Endothelial cell of umbilical vein (primary cell): Measurements from ENCODE around the gene ZNHIT2. TPM values are rescaled to one million over a fixed set of nuclear protein-coding genes. Genes with fewer than 3 reads are reported as not detected.

Experiments
- BruUV-seq: library from RNA; stranded (reverse); fragments of 400-500 nt; replicated peaks from 2 replicates; lab custom pipeline; 2021; lab: Mats Ljungman, UMichigan
- CTCF ChIA-PET: fragments of 300-600, 350-600 bp; sonication (Branson Sonifier 250); formaldehyde crosslinking; loops from one replicate; lab custom pipeline; 2021; ENCODE audit warnings: antibody characterized with exemption, inconsistent platforms; lab: Charles Lee
- POLR2A ChIA-PET: fragments of 300-600, 350-600 bp; sonication (Branson Sonifier 250); formaldehyde crosslinking; loops from one replicate; lab custom pipeline; 2021; ENCODE audit warnings: antibody characterized with exemption, inconsistent platforms; lab: Charles Lee
- DNase-seq: peaks from one replicate; pipeline ENCODE4 v3.0.0-alpha.2; 2011; ENCODE audit warnings: low read depth, low spot score
- FAIRE-seq: peaks from 2 replicates; lab custom pipeline; 2011; peaks lifted over from hg19 to GRCh38; lab: Jason Lieb, UNC
- H2AFZ ChIP-seq: 2 replicates; pipeline ENCODE4 v1.6.0; 2012; ENCODE audit warnings: low read depth, low read length, control low read depth, inconsistent platforms
- H3K27ac ChIP-seq: 2 replicates; pipeline ENCODE4 v1.5.1; 2011; ENCODE audit warnings: low read depth, mild to moderate bottlenecking, control low read depth, low read length, moderate library complexity; ENCODE audit not compliant: insufficient read depth
- H3K27me3 ChIP-seq, 2 experiments: 2 replicates each; pipeline versions ENCODE4 v1.6.0 to v1.6.1; 2011; ENCODE audit warnings: low read length in 2 of 2, mixed read lengths in 1 of 2; ENCODE audit not compliant: control insufficient read depth in 2 of 2, insufficient read depth in 2 of 2
- H3K36me3 ChIP-seq, 2 experiments: 2 replicates in 1 of 2; 3 replicates in 1 of 2; pipeline ENCODE4 v1.5.1; 2011; ENCODE audit warnings: low read length in 2 of 2, mild to moderate bottlenecking in 1 of 2, moderate library complexity in 1 of 2; ENCODE audit not compliant: control insufficient read depth in 2 of 2, insufficient read depth in 2 of 2; ENCODE audit errors: extremely low read depth in 1 of 2
- H3K4me1 ChIP-seq: 3 replicates; pipeline ENCODE4 v1.5.1; 2011; ENCODE audit warnings: mild to moderate bottlenecking, low read length; ENCODE audit not compliant: control insufficient read depth, insufficient read depth; ENCODE audit errors: extremely low read depth
- H3K4me2 ChIP-seq: 2 replicates; pipeline ENCODE4 v1.6.1; 2011; ENCODE audit warnings: low read length, control low read depth, mixed read lengths; ENCODE audit not compliant: insufficient read depth
- H3K4me3 ChIP-seq, 3 experiments: fragments of 200-600 bp in 1 of 3; sonication (generic), shearing (Covaris generic) in 1 of 3; replicated peaks in 1 of 3; 2 replicates each; pipeline ENCODE4 v1.5.1; 2011 to 2016; ENCODE audit warnings: control low read depth in 3 of 3, low read length in 3 of 3, mild to moderate bottlenecking in 2 of 3, inconsistent platforms in 1 of 3, low read depth in 1 of 3, moderate library complexity in 1 of 3; ENCODE audit not compliant: insufficient read depth in 1 of 3
- H3K79me2 ChIP-seq: 2 replicates; pipeline ENCODE4 v1.6.0; 2012; ENCODE audit warnings: low read length, inconsistent platforms; ENCODE audit not compliant: control insufficient read depth, insufficient read depth
- H3K9ac ChIP-seq: replicated peaks from 2 replicates; pipeline ENCODE3; 2011; ENCODE audit warnings: low read length, control low read depth; ENCODE audit not compliant: insufficient read depth; ENCODE audit errors: extremely low read depth
- H3K9me1 ChIP-seq: replicated peaks from 3 replicates; pipeline ENCODE4 v1.6.0; 2011; ENCODE audit warnings: mild to moderate bottlenecking, low read length; ENCODE audit not compliant: control insufficient read depth, insufficient read depth; ENCODE audit errors: extremely low read depth
- H3K9me3 ChIP-seq: replicated peaks from 2 replicates; pipeline ENCODE4 v1.5.1; 2012; ENCODE audit warnings: low read length, inconsistent platforms; ENCODE audit not compliant: control insufficient read depth, insufficient read depth
- H4K20me1 ChIP-seq: replicated peaks from 2 replicates; pipeline ENCODE3; 2011; ENCODE audit warnings: mild to moderate bottlenecking, low read length; ENCODE audit not compliant: control insufficient read depth, insufficient read depth; ENCODE audit errors: extremely low read depth
- CTCF ChIP-seq, 2 donors: IDR thresholded peaks; 1 replicate in 1 of 2; 2 replicates in 1 of 2; pipeline ENCODE4 v1.5.1; 2011; ENCODE audit warnings: low read length in 2 of 2, mild to moderate bottlenecking in 2 of 2, moderate library complexity in 2 of 2, control low read depth in 1 of 2, inconsistent platforms in 1 of 2, low read depth in 1 of 2; ENCODE audit not compliant: insufficient read depth in 1 of 2; ENCODE audit errors: extremely low read depth in 1 of 2
- GATA2 ChIP-seq: IDR thresholded peaks from 2 replicates; pipeline ENCODE4 v1.7.0; 2011; ENCODE audit warnings: low read depth, mild to moderate bottlenecking, moderate library complexity, mixed read lengths, low read length; ENCODE audit not compliant: insufficient read length, insufficient read depth
- JUN ChIP-seq: IDR thresholded peaks from 2 replicates; pipeline ENCODE4 v1.6.1; 2011; ENCODE audit warnings: borderline replicate concordance, low read depth; ENCODE audit not compliant: insufficient read length, insufficient read depth
- MAX ChIP-seq: IDR thresholded peaks from 2 replicates; pipeline ENCODE4 v1.6.1; 2011; ENCODE audit not compliant: insufficient read depth, insufficient read length
- MYC ChIP-seq: IDR thresholded peaks from one replicate; pipeline ENCODE4 v1.6.1; 2011; ENCODE audit warnings: mild to moderate bottlenecking, low read depth, low read length
- POLR2AphosphoS5 ChIP-seq: IDR thresholded peaks from 2 replicates; pipeline ENCODE4 v1.6.1; 2012; ENCODE audit warnings: low read depth, mild to moderate bottlenecking, control low read depth, low read length, moderate library complexity; ENCODE audit not compliant: insufficient read depth
- dilution Hi-C: fragments of 300-500 bp; cut with MboI; formaldehyde crosslinking; loops from one replicate; pipeline ENCODE4 v1.15.0; 2019; ENCODE audit warnings: low sequenced_read_pairs; ENCODE audit not compliant: extremely low pct_ligation_motif_present
- intact Hi-C: fragments of 100-400 bp; cut with micrococcal nuclease; formaldehyde crosslinking; loops from one replicate; pipeline ENCODE4 v1.10.0; 2022
- polyA plus RNA-seq, 4 experiments: library from polyadenylated mRNA; depleted of rRNA in 3 of 4; stranded (reverse) in 3 of 4; unstranded in 1 of 4; fragments of >200 nt; gene quantifications; 2 replicates each; pipeline versions ENCODE4 v1.2.1 to v1.2.3, GENCODE V29; 2011 to 2012; ENCODE audit warnings: missing spikeins in 1 of 4
- total RNA-seq: library from RNA; stranded (reverse); gene quantifications from 2 replicates; pipeline ENCODE4 v1.2.3, GENCODE V29; 2021

ZNHIT2 gene
- total and polyA plus RNA-seq, 2 donors (not counting 3 experiments of a cell fraction or from before 2014, with no cell fraction given) = 7.1 to 9.0 TPM

GRCh38 chr11:65147352-65148075 lies 30.0 kb upstream of the ZNHIT2 start:
- FAIRE-seq (no peak), DNase-seq (no peak)
- Histone ChIP-seq H3K4me1 (peaks cover 7% of the 10 kb centered on the region), H2AFZ (no peak overlapping the region), H4K20me1 (no peaks in the 10 kb centered on the region), H3K27me3 (peaks cover 4 to 6% of the 10 kb centered on the region in 2 experiments), H3K4me3 (no peak overlapping the region), H3K9me1 (no peaks in the 10 kb centered on the region), H3K79me2 (no peaks in the 10 kb centered on the region), H3K9me3 (no peaks in the 10 kb centered on the region), H3K4me2 (no peak overlapping the region), H3K27ac (no peak overlapping the region), H3K9ac (no peak overlapping the region), H3K36me3 (no peaks in the 10 kb centered on the region)
- ChIA-PET POLR2A (no interaction called here), CTCF (interaction anchor here (0.9 kb wide), 1 partner anchor 21 kb away, joined by 3 read pairs; no protein-coding TSS in a partner anchor)
- no TSS peak for BruUV-seq
- dilution Hi-C loops (no loop called here), intact Hi-C loops (no loop called here)
- no peak for TF ChIP-seq CTCF (IDR thresholded peaks at IDR 0.05; ENCODE audit: extremely low read depth in 1 of 2, insufficient read depth in 1 of 2, low read depth in 1 of 2, low read length in 2 of 2)
- TF ChIP-seq GATA2 = no peak
- TF ChIP-seq POLR2AphosphoS5 = no peak
- TF ChIP-seq MAX = no peak
- no peak for TF ChIP-seq JUN
- no peak for TF ChIP-seq MYC
